GM21723 (cell line): ENCODE data around the gene RAD23A.
A peak's percentile ranks its signal among the peaks of the same experiment; 100 is the strongest.
"Not testable (repeated sequence)": the region's sequence is repeated elsewhere in the genome, so short reads cannot be mapped to it uniquely, and the experiment has no call there.

Experiments used
- ATAC-seq: cut with Tn5 transposase; IDR thresholded peaks from one replicate; pipeline ENCODE4 v1.9.1; 2021; ENCODE audit warnings: mild to moderate bottlenecking, moderate library complexity; ENCODE audit not compliant: unreplicated experiment

RAD23A gene

DNA sequence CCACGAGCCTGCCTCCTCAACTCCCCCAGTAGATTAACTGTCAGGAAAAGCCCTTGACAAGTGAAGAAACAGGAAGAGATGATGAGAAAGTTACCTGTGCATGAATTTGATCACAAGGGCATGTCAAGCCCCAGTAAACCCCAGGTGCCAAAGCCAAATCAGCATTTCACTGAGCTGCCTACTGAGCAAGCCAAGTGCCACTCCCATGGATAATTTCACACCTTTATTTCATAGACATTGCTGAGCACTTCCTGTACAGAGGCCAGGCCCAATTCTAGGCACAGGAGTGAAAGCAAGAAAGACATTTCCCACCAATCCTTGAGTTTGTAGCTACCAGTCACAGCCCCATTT, 8.9 kb downstream of the RAD23A start:
- no peak for ATAC-seq

- not testable (repeated sequence) for ATAC-seq
These were observed 9.9 kb downstream of the RAD23A start for GRCh38 chr19:12955575-12955974.

DNA sequence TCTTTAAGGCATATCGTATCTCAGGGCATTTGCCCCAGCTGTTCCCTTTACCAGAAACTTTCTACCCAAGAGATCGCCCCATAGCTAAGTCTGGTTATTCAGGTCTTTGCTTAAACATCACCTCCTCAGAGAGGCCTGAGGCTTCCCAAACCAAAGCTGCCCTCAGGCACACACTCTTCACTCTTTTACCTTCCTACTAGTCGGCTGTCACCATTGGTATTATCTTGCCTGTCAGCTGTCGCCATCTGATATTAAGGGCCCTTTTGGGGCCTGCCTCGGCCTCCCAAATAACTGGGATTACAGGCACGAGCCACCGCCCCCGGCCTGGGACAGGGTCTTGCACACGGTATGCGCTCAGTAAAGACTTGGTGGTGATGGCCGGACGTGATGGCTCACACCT, 10.3 kb downstream of the RAD23A start:
- ATAC-seq = no peak

GRCh38 chr19:12956446-12957388, 11.1 kb downstream of the RAD23A start, which contains the start of gene GADD45GIP1:
Gene GADD45GIP1, minus strand, starts transcription at chr19:12957223. Its CDS starts 11 bp downstream, at chr19:12957212.
- peak; percentile 67 for ATAC-seq

DNA sequence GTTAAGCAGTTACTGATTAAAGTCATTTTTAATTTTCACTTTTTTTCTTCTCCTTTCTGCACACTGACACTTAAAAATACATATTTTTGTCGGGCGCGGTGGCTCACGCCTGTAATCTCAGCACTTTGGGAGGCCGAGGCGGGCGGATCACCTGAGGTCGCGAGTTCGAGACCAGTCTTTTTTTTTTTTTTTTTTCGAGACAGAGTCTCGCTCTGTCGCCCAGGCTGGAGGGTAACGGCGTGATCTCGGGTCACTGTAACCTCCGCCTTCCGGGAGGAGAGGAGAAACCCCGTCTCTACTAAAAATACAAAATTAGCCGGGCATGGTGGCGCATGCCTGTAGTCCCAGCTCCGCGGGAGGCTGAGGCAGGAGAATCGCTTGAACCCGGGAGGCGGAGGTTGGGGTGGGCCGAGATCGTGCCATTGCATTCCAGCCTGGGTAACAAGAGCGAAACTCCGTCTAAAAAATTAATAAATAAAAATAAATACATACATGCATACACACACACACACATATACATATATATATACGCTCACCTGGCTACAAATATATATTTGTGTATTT, 11.8 kb downstream of the RAD23A start:
- ATAC-seq = not testable (repeated sequence)

DNA sequence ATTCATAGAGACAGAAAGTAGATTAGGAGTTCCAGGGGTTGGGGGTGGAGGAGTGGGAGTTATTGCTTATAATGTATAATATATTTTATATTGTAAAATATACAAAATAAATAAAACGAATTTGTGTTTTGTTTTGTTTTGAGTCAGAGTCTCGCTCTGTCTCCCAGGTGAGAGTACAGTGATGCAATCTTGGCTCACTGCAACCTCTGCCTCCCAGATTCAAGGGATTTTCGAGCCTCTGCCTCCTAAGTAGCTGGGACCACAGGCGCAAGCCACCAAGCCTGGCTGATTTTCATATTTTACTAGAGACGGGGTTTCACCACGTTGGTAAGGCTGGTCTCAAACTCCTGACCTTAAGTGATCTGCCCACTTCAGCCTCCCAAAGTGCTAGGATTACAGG, 13.8 kb downstream of the RAD23A start:
- ATAC-seq = no peak

GRCh38 chr19:12965017-12965811, 19.6 kb downstream of the RAD23A start:
- peak; percentile 75 for ATAC-seq

GRCh38 chr19:12965812-12966135, 20.1 kb downstream of the RAD23A start:
- ATAC-seq = no peak

- ATAC-seq = no peak
These were observed 22.2 kb downstream of the RAD23A start for GRCh38 chr19:12967907-12968306.

DNA sequence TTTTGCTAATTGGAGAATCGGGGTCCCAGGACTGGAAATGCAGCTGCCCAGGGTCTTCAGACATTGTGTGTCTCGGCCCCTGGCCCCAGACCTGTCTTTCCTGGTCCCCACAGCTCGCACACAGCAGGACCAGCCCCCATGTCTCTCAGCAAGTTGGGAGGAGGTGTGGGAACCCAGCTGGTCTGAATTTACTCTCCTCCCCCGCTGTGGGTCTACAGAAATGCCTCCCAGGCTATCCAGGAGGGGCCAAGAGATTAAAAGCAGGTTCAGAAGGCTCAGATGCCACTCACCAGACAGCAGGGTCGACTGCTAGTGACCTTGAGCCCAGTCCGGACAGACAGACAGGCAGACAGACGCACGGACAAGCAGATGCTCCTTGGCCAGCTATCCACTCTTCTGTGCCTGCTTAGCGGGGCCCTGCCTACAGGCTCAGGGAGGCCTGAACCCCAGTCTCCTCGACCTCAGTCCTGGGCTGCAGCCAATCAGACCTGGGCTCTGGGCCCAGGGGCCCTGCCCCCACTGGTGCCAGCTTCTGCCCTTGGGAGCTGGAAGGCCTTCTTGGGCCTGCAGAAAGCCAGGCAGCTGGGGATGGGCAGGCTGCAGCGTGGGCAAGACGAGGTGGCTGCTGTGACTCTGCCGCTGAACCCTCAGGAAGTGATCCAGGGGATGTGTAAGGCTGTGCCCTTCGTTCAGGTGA, 23.8 kb downstream of the RAD23A start, which contains the start of gene DAND5:
Gene DAND5, plus strand, starts transcription at position 285 of the 697 bp plus-strand sequence. Its CDS starts 85 bp downstream, at position 370.
- no peak for ATAC-seq

GRCh38 chr19:12970070-12970820, 24.6 kb downstream of the RAD23A start:
- ATAC-seq = no peak

DNA sequence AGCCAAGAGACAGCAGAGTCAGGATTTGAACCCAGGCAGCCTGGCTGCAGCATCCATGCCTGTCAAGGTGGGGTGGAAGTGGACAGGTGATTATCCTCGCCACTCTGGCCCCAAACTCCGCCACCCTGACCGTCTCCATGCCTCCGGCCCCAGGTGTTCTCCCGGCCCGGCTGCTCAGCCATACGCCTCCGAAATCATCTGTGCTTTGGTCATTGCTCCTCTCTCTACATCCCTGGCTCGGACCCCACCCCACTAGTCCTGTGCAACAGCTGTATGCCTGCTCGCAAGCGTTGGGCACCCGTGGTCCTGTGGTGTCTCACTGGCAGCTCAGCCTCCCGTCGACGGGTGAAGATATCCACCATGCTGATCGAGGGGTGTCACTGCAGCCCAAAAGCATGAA, 27.6 kb downstream of the RAD23A start:
- ATAC-seq = no peak

DNA sequence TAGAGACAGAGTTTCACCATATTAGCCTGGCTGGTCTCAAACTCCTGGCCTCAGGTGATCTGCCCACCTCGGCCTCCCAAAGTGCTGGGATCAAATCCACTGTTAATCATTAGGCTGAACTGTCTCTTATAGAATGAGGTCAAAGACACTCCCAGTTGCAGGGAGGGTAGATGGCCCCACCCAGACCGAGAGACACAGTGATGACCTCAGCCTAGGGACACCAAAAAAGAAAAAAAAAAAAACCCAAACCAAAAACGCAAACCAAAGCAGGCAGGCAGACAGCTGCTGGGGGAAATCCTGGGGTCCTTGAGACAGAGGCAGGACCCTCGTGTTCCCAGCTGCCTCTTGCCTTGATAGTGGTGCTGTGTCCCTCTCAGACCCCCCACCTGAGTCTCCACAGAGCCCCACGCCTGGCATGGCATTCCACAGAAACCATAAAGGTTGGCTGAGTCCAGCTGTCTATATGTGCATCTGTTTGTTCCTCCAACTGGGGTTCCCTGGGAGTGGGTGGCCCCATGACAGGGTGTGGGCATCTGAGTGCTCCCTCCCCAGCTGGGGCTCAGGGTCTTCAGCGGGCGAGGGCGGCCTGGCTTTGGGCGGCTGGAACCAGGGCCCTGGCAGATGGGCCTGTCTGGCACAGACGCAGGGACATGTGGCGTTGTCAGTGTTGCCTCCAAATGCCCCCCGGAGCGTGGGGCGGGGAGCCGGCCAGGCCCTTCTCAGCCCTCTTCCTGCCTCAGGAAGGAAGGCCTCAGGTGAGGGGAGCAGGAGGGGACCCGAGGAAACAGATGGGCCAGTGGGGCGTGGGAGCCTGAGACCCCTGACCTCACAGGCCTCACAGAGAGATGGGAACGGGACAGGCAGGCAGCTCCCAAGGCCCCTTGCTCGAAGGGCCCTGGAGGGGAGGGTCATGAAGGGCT, 28.9 kb downstream of the RAD23A start:
- no peak for ATAC-seq

DNA sequence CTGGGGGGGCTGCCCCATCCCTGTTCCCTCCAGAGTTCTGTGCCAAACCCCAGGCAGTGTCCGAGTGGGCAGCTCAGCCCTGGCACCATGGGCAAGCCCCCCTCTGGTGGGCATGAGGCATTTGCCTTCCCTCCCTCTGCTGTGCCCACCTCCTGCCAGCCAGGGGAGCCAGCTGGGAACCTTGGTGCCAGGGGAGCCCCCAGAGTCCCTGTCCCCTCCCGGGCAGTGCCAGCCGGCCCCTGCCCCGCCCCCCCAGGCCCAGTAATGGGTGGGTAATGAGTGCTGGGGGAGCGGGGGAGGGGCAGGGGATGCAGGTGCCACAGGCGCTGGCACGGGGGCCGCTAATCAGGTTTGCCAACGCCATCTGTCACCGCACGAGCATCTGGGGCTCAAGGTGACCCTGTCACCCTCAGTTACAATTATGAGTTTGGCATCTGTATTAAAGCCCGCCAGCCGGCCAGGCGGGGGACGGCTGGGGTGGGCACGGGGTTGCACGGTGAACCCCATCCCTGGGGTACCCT, 29.6 kb downstream of the RAD23A start:
- no peak for ATAC-seq

GRCh38 chr19:12976109-12976508, 30.4 kb downstream of the RAD23A start:
- ATAC-seq = not testable (repeated sequence)

DNA sequence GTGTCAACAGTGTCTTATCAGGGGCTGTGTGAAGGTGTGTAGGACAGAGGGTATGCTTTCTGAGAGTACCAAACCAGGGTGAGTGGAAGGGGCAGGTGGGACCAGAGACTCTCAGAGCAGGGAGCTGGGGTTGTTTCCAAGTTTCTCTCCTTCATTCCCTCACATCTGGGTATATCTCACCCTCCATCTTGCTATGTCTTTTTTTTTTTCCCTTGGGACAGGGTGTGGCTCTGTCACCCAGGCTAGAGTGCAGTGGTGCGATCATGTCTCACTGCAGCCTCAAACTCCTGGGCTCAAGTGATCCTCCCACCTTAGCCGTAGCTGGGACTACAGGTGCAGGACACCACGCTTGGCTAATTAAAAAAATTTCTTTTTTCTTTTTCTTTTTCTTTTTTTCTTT, 34.3 kb downstream of the RAD23A start:
- no peak for ATAC-seq

GRCh38 chr19:12982648-12983047, 37.0 kb downstream of the RAD23A start:
- ATAC-seq = no peak

DNA sequence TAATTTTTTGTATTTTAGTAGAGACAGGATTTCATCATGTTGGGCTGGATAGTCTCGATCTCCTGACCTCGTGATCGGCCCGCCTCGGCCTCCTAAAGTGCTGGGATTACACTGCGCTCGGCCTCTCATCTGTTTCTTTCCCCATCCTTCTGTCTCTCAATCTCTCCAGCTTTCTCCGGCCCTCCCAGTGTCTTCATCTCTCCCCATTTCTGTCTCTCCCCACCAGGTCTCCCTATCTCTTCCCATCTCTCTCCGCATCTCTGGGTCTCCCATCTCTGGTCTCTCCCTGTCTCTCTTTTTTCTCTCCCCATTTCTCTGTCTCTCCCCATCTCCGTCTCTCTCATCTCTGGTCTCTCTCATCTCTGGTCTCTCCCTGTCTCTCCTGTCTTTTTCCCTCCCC, 37.4 kb downstream of the RAD23A start:
- ATAC-seq = no peak
